NCI-H2196 treated with DMSO at 0.1 percent for 48 hours (cell line): Measurements from ENCODE around the gene NOP10.
"Not testable (repeated sequence)": the region's sequence is repeated elsewhere in the genome, so short reads cannot be mapped to it uniquely, and the experiment has no call there.

Experiments
- DNase-seq: peaks from one replicate; lab custom pipeline; 2025; ENCODE audit not compliant: unreplicated experiment; lab: John Stamatoyannopoulos, UW

NOP10 gene

DNA sequence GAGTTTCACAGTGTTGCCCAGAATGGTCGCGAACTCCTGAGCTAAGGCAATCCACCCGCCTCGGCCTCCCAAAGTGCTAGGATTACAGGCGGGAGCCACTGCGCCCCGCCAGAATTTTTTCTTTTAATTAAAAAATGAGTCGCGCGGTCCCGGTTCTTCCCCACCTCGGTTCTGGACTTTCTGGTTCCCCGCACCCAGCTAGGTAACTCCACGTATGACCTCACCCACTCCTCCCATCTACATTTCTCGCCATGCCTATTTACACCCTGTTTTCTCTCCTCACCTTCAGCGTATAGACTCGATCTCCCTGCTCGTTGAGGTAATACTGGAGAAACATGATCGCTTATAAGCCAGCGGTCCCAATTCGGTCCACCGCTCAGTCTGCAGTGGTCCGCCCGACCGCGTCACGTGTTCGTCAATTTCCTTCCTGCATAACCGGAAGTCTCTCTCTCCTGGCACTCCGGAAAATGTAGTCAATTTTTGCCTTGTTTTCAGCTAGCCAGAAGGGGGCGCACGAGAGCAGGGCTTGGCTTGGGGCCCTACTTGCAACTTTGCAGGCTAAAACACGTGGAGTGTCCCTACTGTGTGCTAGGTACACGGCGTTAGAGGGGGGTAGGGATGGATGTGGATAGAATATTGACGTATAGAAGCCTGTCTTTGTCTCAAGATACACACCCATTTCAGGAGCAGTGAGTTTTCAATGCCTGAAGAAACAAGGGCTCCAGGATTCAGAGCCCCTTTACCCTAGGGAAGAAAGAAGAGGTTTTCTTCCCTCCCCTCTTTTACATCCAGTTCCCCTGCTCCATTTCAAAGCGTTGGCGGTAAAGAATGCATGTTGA lies at the start of gene NOP10, which contains the start of gene NUTM1:
NOP10 (minus strand) TSS at position 400 of the 839 bp plus-strand sequence; CDS start at position 337, 63 bp downstream.
NUTM1 (plus strand) TSS at position 579 of the 839 bp plus-strand sequence. CDS start 382 bp downstream, outside the sequence.
- DNase-seq, result peak; percentile 54

DNA sequence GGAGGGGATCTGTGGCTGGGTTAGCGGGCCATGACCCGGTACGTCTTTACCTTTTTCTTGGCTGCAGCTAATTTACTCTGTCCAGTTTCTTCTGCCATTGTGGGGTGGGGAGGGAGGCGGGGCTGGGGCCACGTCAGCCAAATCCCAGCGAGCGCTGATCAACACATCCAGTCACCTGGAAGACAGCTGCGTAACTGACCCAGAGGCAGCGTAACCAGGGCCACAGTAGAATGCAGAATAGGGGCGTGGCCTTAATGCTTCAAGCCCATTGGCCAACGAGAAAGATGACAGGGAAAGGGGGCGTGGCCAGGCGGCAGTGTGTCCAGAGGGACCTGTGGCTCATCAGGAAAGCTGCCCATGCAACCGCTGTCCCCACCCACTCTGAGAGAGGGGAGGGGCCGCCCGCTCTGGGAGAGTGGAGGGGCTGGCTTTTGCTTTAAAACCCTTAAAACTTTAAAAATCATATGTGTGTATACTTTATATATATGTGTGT lies 46.7 kb upstream of the NOP10 start:
- DNase-seq, result not testable (repeated sequence)

DNA sequence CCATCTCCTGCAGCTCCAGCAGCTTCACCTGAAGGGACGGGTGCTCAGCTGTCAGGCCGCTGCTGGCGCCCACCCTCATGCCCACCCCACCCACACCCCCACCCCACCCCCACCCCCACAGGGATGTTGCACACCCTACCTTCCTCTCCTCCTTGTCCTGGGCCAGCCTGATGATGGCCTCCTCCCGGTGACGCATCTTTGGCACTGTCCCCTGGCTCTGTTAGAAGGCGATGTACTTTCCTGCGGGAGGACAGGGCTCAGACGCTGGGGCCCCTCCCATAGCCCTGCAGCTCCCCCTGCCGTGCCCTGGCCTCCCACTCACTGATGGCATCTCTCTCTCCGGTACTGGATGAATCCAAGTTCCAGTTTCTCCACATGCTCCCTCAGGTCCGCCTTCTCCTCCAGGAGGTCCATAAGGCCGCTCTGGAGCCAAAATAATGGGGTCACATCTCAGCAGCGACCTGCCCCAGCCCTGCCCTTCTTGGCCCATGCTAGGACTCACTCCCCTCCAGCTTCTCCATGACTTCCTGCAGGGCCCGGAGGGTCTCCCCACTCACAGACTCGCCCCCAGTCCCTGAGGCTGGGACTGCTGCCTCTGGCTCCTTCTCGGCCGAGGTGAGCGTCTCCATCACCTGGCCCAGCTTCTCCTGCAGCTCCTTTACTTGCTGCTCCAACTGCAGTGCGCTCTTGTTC lies 39.0 kb upstream of the NOP10 start:
- not testable (repeated sequence) for DNase-seq

DNA sequence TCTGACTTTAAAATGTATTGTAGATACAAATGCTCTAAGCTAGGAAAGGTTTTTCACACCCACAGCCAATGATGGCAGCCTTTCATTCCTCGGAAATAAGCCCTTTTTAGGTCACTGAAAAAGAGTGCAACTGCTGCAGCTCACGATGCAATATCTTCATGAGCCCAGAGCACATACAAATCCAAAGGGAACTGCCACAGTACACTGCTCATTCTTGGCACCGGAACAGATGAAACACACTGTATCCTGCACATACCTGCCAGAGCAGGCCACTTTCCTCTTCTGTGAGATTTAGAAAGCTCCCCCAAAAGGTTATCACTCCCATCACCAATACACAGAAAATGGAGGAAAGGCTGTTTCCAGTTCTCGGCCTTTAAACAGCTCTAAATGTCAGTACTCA lies 37.6 kb upstream of the NOP10 start:
- DNase-seq, result not testable (repeated sequence)

DNA sequence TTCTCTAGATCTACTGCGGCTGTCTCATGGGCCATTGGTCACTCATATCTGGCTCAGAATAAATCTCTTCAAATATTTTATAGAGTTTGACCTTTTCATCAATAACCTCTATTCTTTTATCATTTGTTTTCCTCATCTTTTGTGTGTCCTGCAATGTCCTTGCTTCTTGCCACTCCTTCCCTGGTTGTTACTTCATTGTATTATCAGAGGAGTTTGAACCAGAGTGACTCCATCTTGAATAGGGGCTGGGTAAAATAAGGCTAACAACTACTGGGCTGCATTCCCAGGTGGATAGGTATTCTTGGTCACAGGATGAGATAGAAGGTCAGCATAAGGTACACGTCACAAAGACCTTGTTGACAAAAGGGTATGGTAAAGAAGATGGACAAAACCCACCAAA lies 33.9 kb upstream of the NOP10 start:
- no peak for DNase-seq

DNA sequence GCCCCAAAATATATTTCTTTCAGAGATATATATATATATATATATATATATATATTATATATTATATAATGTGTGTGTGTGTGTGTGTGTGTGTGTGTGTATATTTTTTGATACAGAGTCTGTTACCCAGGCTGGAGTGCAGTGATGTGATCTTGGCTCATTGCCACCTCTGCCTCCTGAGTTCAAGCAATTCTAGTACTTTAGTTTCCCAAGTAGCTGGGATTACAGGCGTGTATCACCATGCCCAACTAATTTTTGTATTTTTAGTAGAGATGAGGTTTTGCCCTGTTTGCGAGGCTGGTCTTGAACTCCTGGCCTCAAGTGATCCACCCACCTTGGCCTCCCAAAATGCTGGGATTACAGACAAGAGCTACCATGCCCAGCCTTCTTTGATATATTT lies 32.6 kb upstream of the NOP10 start:
- DNase-seq, result not testable (repeated sequence)

DNA sequence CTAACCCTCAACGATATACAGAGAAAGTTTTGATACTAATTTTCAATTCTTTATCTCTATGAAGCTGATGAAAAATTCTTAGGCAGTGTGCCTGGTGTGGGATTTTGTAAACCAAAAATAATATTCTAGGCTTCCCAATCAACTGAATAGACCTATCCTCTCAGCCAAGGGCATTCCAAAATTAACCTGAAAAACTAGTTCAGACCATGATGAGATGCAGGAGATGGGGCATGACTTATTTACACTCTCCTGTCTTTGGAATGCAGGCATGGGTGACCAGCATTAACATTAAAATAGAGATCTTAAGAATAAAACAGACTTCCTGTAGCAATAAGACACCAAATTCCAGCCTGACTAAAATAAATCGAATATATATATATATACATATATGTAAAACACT lies 31.9 kb upstream of the NOP10 start:
- no peak for DNase-seq

DNA sequence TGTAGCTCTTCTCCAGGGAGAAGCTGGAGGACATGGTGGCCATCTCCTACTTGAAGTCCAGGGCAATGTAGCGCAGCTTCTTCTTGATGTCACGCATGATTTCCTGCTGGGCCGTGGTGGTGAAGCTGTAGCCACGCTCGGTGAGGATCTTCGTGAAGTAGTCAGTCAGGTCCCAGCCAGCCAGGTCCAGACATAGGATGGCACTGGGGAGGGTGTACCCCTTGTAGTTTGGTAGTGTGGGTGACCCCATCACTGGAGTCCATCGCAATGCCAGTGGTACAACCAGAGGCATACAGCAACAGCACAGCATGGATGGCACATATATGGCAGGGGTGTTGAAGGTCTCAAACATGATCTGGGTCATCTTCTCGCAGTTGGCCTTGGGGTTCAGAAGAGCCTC lies 31.0 kb upstream of the NOP10 start:
- no peak for DNase-seq

DNA sequence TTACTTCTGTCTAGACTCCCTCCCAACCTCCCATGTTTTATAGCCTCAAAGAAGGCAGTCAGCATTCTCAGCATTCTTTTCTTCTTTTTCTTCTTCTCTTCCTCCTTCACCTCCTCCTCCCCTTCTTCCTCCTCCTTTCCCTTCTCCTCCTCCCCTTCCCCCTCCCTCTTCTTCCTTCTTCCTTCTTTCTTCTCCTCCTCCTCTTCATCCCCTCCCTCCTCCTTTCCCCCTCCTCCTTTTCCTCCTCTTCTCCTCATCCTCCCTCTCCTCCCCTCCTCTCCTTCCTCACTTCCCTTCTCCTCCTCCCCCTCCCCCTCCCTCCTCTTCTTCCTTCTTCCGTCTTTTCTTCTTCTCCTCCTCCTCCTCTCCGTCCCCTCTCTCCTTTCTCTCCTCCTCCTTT lies 27.7 kb upstream of the NOP10 start:
- DNase-seq, result no peak

DNA sequence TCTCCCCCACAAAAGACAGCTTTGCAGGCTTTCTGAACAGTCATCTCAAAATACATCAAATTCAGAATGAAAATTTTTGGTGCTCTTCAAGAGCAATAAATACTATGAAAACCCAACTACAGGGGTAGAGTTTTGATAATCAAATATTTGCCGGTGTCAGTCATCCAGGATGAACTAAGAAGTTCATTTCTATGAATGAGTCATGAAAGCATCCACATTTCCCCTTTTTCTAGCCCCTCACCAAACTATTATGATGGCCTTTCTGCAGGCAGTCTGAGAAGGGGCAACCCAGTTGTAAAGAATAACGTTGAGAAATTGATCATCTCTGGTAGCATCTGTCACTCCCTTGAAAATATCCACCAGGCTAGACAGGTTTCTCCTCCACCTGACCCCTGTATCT lies 27.2 kb upstream of the NOP10 start:
- DNase-seq, result no peak

DNA sequence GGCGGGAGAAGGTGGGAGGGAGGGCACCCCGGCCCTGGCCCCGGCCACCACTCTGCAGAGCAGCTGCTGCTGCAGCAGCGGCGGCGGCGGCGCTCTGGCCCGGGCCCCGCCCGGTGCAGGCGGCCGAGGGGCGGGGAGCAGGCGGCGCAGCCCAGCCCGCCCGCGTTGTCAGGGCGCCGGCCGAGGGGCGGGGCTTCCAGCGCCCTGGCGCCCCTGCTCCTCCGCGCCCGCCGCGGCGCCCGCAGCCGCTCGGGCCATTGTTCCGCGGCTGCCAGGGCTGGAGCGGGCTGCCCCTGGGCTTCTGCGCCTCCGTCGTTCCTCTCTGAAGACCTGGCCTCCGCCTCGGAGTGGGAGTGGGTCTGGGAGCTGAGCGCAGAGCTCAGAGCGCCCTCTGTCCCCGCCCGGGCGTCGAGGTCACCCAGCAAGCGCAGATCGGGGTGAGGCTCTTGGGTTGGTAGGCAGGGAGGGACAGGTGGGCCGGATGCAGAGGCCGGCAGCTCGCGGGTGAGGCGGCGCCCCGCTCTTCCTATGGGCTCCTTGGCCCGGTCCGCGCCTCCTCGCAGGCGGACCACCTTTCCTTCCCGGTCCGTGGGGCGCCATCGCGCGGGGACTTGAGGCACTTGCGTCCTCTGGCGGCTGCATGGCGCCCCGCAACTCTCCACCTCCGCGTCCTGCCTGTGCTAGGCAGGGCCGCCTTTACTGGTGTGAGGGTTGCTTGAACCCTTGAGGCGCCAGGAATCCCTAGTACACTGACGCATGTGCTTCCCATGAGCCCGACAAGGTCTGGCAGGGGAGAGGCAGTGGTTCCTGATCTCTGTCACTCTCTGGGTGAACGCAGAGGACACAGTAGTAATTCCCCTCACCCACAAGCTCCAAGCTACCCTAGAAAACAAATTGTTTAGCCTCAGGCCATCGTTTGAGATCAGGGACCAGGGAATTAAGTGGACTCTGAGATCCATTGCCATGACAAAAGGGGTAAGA lies 24.5 kb upstream of the NOP10 start, which contains the start of gene LPCAT4:
LPCAT4 (minus strand) TSS at position 96 of the 981 bp plus-strand sequence. CDS start 96 bp downstream, outside the sequence.
- DNase-seq, result peak; percentile 53

DNA sequence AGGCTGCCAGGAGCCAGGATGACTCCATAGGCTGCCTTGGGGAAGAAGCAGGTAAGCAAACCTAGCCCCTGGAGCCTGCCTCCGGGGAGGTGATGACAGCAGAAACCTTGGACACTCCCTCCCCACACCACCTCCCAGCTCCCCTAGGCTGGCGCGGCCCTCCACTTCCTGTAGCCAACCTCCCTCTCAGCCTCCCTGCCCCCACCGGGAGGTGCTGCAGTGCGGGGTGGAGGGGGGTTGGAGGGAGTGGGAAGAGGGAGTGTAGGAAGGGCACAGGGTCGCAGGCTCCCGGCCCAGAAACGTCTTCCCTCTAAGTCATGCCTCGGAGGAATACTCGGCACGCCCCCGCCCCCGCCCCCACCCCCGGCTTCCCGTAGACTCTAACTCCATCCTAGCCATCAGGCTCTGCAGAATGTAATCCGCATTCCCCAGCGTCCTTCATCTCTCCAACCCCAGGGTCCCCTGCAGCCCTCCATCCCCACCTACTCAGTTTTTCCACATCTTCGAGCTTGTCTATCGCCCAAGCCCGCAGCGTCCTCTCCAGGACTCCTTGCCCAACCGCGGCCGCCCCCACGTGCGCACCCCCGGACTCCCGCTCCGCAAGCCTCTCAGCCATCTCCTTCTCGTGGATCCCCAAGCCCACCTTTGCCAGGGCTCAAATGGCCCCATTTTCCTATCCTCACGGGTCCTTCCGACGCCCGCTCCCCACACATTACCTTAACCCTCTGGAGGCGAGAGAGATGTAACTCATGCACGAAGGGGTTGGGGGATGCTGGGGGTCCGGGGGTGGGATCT lies 23.5 kb upstream of the NOP10 start:
- DNase-seq, result peak; percentile 34

DNA sequence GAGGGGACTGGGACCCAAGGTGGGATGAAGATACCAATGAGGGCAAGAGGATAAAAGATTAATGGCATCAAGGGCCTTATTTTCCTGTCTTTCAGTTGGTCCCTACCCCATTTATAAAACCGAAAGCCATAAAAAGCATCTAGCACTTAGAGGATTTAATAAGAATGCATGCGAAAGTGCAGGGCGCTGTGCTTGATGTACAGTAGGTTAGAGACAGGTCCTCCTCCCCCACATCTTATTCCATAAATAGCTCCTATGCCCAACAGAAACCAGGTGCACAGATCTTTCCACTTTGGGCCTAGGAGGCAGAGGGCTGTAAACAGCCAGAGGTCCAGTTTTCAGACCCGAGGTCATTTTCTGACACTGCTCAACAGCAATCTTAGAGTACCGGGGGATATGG lies 22.9 kb upstream of the NOP10 start:
- DNase-seq, result no peak

DNA sequence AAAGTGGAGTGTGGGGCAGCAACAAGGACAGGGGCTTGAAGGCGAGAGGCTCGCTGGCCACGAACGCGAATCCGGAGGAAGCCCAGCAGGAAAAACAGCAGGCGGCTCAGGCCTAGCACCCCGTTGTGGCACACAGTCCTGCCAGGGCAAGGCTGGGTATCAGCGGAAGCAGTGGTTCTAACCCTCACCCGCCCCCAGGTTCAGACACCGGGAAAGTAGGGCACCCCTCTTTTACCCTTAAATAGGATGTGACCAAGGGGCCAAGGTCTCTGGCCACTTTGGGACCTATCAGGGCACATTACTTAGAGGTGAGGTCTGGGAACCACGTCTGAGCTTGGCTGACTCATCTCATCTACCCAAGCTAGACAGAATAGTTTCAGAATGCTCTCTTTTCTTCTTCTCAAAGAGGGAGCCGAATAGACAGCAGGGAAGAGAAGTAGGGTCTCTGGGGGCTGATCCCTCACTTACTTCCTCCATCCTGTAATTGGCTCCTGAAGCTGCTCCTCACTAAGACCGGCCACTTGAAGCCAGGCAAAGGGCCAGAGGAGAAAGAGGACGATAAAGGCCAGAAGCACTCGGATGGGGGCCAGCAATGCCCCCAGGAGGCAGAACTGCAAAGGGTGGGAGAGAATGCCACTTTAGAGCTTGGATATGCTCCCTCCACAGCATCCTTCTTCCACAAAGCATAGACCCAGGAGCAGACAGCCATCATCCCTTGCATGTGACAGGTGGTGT lies 22.3 kb upstream of the NOP10 start:
- DNase-seq, result no peak

DNA sequence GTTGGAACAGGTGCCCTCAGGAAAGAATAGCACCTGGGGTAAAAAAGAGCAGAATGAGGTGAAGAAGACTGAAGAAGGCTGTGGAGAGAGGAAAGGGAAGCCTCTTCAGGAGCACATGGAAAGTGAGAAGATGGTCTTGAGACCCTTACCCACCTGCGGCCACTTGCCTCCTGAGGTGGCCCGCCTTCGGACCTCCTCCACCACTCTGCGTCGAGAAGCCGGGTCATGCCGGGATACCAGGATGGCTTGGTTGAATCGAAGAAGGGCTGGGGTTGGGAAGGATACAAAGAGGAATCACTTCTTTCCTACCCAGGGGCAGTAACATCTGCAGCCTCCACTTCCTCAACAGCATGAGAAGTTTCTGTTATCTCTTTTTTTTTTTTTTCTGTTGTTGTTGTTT lies 21.1 kb upstream of the NOP10 start:
- no peak for DNase-seq

DNA sequence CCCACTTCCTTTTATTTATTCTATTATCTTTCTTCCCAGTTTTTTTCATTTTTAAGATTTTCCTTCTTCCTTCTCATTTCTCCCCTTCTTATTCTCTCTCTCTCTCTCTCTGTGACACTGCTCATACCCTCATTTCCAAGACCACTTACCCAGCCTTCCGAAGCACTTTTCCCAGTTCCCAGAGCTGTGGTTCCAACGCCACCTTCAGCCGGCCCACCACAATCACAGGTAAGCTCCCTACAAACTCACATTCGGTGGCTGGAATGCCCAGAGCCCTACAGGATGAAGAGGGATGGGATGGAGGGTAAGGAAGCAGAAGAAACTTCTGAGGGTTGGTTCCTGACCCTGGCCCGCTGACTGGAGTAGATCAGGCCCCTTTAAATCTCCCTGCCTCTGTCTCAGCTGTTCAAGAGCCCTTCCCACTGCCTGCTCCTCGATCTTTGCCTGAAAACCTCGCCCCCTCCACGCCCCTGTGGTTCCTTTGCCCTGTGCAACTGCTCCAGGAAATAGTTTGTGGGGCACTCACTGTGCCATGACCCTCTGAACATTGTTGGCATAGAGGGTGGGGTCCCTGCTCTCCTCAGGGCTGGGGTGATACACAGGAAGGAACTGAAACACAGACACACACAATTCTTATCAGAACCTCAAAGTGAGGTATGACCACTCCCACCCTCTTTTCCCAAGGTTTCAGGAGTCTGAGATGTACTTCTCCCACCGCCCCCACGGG lies 19.3 kb upstream of the NOP10 start:
- no peak for DNase-seq

DNA sequence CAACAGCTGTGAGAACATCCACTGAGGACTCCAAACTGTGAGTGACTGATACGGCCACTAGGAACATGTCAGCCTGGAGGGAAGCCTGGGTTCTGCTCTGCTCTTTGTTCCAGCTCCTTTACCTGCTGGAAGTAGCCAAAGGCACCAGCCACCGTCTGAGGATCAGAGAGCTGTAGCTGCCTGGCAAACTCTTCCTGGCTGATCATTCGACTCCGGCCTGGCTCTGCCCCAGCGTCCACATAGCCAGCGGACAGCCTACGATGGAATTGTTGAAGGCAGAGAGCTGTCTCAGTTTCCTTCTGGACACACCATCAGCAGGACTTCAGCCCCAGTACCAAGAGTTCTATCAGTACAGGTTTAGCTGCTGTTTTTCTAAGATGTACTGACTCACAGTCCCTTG lies 18.3 kb upstream of the NOP10 start:
- DNase-seq, result no peak

DNA sequence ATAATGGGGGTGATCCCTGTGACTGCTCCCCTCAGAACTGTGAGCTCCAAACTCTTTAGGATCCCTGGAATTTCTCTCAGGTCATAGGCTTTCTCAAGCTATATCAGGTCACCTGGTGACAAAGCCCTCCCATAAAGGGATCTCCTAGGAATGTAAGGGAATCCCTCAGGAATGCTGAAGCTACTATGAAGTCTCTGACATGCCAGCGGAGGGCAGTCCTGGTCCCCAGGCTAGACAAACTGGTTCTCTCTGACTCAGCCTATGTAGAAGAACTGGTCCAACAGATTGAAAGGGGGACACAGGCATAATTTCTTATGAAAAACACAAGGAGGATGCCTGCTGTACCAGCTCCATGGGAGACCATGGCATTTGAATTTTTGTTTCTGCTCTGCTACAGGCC lies 17.4 kb upstream of the NOP10 start:
- DNase-seq, result no peak

DNA sequence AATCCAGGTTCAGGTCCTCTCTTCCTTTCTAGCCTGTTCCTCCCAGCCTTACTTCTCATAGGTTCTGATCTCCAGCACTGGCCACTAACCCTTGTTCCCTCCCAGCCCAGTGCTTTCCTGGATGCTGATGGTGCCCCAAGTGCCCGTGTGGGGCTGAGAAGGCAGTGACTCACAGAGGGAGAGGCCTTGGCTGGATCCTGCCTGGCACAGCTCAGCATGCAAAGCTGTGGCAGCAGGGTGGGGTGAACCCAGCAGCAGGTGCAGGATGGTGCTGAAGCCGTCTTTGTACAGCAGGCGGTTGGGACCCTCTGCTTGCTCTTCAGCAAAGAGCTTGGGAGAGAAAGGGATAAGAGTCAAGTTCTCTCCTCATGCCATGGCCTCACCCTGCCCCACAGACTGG lies 16.5 kb upstream of the NOP10 start:
- no peak for DNase-seq
